GM19324 (cell line): ENCODE results near the gene KRT75.

ENCODE experiments used
- ATAC-seq: cut with Tn5 transposase; IDR thresholded peaks from one replicate; pipeline ENCODE4 v1.9.1; 2021; ENCODE audit warnings: mild to moderate bottlenecking, moderate library complexity; ENCODE audit not compliant: unreplicated experiment, low FRiP score

The KRT75 gene

GRCh38 chr12:52440821-52441319 lies 6.7 kb upstream of the KRT75 start:
- no peak for ATAC-seq

- no peak for ATAC-seq
Measured at GRCh38 chr12:52439845-52440244, 5.7 kb upstream of the KRT75 start.

GRCh38 chr12:52439420-52439819 lies 5.2 kb upstream of the KRT75 start:
- ATAC-seq = no peak

GRCh38 chr12:52438305-52439301 lies 4.4 kb upstream of the KRT75 start:
- no peak for ATAC-seq

GRCh38 chr12:52437508-52437907 lies 3.3 kb upstream of the KRT75 start:
- no peak for ATAC-seq

GRCh38 chr12:52436828-52437474 lies 2.8 kb upstream of the KRT75 start:
- ATAC-seq = no peak

GRCh38 chr12:52436000-52436827 lies 2.0 kb upstream of the KRT75 start:
- no peak for ATAC-seq

GRCh38 chr12:52435659-52435999 lies 1.5 kb upstream of the KRT75 start:
- ATAC-seq = no peak

GRCh38 chr12:52434760-52435530 lies 774 bp upstream of the KRT75 start:
- ATAC-seq = no peak

GRCh38 chr12:52433501-52434080 lies 580 bp downstream of the KRT75 start:
- ATAC-seq = no peak

- no peak for ATAC-seq
Measured at GRCh38 chr12:52432559-52433207, 1.5 kb downstream of the KRT75 start.

GRCh38 chr12:52428121-52428520 lies 6.0 kb downstream of the KRT75 start:
- ATAC-seq = no peak

GRCh38 chr12:52427083-52427482 lies 7.1 kb downstream of the KRT75 start:
- ATAC-seq = no peak

- no peak for ATAC-seq
Measured at GRCh38 chr12:52426034-52426433, 8.1 kb downstream of the KRT75 start.

GRCh38 chr12:52425466-52425865 lies 8.7 kb downstream of the KRT75 start:
- ATAC-seq = no peak

GRCh38 chr12:52423661-52424500 lies 10.3 kb downstream of the KRT75 start:
- ATAC-seq = no peak

- ATAC-seq = no peak
Measured at GRCh38 chr12:52423035-52423434, 11.1 kb downstream of the KRT75 start.

- no peak for ATAC-seq
Measured at GRCh38 chr12:52419656-52420055, 14.5 kb downstream of the KRT75 start.
